ENCODE measurements around the gene LAX1. TPM values are rescaled to one million over a fixed set of nuclear protein-coding genes. Genes with fewer than 3 reads are reported as not detected.

Gene LAX1
- total and polyA plus RNA-seq, 10 of the 15 experiments (the other 5 are each of a cell fraction or from before 2014, with no cell fraction given): 2.1 to 15.0 (median 9.0) TPM

DNA sequence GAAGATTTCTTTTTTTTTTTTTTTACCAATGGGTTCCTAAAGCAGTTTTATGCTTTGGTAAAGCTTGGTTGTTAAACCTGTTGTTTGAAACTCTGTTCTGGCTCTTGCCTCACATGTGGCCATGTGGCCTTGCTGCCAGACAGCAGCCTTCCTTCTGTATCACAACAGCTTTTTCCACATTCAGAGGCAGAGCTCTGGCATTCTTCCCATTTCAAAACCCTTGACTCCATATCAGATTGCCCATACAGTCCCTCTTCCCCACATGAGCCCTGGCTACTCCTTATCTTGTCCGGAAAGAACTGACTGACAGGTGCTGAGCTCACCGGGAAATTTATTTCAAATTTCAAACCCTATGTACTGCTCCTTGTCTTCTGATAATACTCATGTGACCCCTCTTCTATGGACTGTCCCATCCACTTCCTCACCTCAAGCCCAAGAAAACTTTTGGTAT lies 38.5 kb upstream of the LAX1 start:
- H3K27me3 ChIP-seq (replicated peaks in 1 of 2; ENCODE audit: control insufficient read depth in 2 of 2, insufficient read depth in 2 of 2, low read length in 1 of 2): no peaks in the 10 kb centered on the region
- DNase-seq (ENCODE audit: low read depth, low spot score) (no peak), ATAC-seq (no peak), FAIRE-seq (no peak)
- H3K36me3 ChIP-seq (ENCODE audit: control insufficient read depth in 2 of 2, insufficient read depth in 2 of 2, low read length in 1 of 2): no peaks in the 10 kb centered on the region
- ChIA-PET CTCF (interaction anchor here (1.1 kb wide), 1 partner anchor 9 kb away, joined by 3 read pairs; no protein-coding TSS in a partner anchor), POLR2A (no interaction called here), RAD21 (ENCODE audit: unreplicated experiment) (no interaction called here), SMC1A (ENCODE audit: uncharacterized antibody, unreplicated experiment) (interaction anchor here (0.6 kb wide), 1 partner anchor 176 kb away, joined by 3 read pairs; no protein-coding TSS in a partner anchor)
- 97% methylated on average over 2 of the region's 2 CpGs for WGBS (ENCODE audit: insufficient coverage, insufficient replicate concordance, low lambda C conversion rate, missing lambda C conversion rate)
- in situ Hi-C loops (cut with MboI): no loop called here
- TF ChIP-seq SIX5 (IDR thresholded peaks at IDR 0.05; ENCODE audit: low read depth, low read length, severe bottlenecking): no peak
- TF ChIP-seq FOXK2 (IDR thresholded peaks at IDR 0.05): no peak
- TF ChIP-seq, protein P1, sequence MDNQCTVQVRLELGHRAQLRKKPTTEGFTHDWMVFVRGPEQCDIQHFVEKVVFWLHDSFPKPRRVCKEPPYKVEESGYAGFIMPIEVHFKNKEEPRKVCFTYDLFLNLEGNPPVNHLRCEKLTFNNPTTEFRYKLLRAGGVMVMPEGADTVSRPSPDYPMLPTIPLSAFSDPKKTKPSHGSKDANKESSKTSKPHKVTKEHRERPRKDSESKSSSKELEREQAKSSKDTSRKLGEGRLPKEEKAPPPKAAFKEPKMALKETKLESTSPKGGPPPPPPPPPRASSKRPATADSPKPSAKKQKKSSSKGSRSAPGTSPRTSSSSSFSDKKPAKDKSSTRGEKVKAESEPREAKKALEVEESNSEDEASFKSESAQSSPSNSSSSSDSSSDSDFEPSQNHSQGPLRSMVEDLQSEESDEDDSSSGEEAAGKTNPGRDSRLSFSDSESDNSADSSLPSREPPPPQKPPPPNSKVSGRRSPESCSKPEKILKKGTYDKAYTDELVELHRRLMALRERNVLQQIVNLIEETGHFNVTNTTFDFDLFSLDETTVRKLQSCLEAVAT (IDR thresholded peaks at IDR 0.05): no peak
- TF ChIP-seq, protein P2, sequence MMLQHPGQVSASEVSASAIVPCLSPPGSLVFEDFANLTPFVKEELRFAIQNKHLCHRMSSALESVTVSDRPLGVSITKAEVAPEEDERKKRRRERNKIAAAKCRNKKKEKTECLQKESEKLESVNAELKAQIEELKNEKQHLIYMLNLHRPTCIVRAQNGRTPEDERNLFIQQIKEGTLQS (IDR thresholded peaks at IDR 0.05; ENCODE audit: borderline replicate concordance, extremely low read depth, low read depth, low read length): no peak
- no peak for TF ChIP-seq CHD2 (IDR thresholded peaks at IDR 0.05; ENCODE audit: borderline replicate concordance, low read depth, low read length)
- no peak for TF ChIP-seq TAF1 (IDR thresholded peaks at IDR 0.05; ENCODE audit: borderline replicate concordance, low read depth, low read length)
- no peak for TF ChIP-seq HCFC1 (IDR thresholded peaks at IDR 0.05; ENCODE audit: low read length)
- no peak for TF ChIP-seq ATF7 (IDR thresholded peaks at IDR 0.05; ENCODE audit: low read depth)
- TF ChIP-seq, protein P3, sequence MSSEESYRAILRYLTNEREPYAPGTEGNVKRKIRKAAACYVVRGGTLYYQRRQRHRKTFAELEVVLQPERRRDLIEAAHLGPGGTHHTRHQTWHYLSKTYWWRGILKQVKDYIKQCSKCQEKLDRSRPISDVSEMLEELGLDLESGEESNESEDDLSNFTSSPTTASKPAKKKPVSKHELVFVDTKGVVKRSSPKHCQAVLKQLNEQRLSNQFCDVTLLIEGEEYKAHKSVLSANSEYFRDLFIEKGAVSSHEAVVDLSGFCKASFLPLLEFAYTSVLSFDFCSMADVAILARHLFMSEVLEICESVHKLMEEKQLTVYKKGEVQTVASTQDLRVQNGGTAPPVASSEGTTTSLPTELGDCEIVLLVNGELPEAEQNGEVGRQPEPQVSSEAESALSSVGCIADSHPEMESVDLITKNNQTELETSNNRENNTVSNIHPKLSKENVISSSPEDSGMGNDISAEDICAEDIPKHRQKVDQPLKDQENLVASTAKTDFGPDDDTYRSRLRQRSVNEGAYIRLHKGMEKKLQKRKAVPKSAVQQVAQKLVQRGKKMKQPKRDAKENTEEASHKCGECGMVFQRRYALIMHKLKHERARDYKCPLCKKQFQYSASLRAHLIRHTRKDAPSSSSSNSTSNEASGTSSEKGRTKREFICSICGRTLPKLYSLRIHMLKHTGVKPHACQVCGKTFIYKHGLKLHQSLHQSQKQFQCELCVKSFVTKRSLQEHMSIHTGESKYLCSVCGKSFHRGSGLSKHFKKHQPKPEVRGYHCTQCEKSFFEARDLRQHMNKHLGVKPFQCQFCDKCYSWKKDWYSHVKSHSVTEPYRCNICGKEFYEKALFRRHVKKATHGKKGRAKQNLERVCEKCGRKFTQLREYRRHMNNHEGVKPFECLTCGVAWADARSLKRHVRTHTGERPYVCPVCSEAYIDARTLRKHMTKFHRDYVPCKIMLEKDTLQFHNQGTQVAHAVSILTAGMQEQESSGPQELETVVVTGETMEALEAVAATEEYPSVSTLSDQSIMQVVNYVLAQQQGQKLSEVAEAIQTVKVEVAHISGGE (CRISPR knock-in tag; IDR thresholded peaks at IDR 0.05): no peak
- TF ChIP-seq, protein P4, sequence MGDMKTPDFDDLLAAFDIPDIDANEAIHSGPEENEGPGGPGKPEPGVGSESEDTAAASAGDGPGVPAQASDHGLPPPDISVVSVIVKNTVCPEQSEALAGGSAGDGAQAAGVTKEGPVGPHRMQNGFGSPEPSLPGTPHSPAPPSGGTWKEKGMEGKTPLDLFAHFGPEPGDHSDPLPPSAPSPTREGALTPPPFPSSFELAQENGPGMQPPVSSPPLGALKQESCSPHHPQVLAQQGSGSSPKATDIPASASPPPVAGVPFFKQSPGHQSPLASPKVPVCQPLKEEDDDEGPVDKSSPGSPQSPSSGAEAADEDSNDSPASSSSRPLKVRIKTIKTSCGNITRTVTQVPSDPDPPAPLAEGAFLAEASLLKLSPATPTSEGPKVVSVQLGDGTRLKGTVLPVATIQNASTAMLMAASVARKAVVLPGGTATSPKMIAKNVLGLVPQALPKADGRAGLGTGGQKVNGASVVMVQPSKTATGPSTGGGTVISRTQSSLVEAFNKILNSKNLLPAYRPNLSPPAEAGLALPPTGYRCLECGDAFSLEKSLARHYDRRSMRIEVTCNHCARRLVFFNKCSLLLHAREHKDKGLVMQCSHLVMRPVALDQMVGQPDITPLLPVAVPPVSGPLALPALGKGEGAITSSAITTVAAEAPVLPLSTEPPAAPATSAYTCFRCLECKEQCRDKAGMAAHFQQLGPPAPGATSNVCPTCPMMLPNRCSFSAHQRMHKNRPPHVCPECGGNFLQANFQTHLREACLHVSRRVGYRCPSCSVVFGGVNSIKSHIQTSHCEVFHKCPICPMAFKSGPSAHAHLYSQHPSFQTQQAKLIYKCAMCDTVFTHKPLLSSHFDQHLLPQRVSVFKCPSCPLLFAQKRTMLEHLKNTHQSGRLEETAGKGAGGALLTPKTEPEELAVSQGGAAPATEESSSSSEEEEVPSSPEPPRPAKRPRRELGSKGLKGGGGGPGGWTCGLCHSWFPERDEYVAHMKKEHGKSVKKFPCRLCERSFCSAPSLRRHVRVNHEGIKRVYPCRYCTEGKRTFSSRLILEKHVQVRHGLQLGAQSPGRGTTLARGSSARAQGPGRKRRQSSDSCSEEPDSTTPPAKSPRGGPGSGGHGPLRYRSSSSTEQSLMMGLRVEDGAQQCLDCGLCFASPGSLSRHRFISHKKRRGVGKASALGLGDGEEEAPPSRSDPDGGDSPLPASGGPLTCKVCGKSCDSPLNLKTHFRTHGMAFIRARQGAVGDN (IDR thresholded peaks at IDR 0.05): no peak
- TF ChIP-seq JUNB (IDR thresholded peaks at IDR 0.05): no peak
- TF ChIP-seq PAX5 (IDR thresholded peaks at IDR 0.05; ENCODE audit: borderline replicate concordance, low read depth, low read length): no peak
- H3K9me3 ChIP-seq (replicated peaks; ENCODE audit: control insufficient read depth, insufficient read depth, low read length): no peaks in the 10 kb centered on the region
- BruUV-seq (replicated peaks): no TSS peak
- H2AFZ ChIP-seq (ENCODE audit: control insufficient read depth, low read depth, low read length): no peak overlapping the region
- no peak overlapping the region for H3K4me2 ChIP-seq (ENCODE audit: control insufficient read depth, insufficient read depth)
- no peak overlapping the region for H3K9ac ChIP-seq (ENCODE audit: control insufficient read depth, insufficient read depth, low read length)
- intact Hi-C loops (cut with micrococcal nuclease; ENCODE audit: unreplicated experiment): no loop called here
- no peaks in the 10 kb centered on the region for H3K4me1 ChIP-seq (ENCODE audit: control insufficient read depth, insufficient read depth, low read length)
- no peak overlapping the region for H3K4me3 ChIP-seq
- no peaks in the 10 kb centered on the region for H3K79me2 ChIP-seq (ENCODE audit: control insufficient read depth, insufficient read depth, low read length)
- no peaks in the 10 kb centered on the region for H4K20me1 ChIP-seq (ENCODE audit: control insufficient read depth, insufficient read depth)
- no peak overlapping the region for H3K27ac ChIP-seq (ENCODE audit: control insufficient read depth, insufficient read depth)

All from GM12878 (cell line).